ENCODE measurements around the gene DNAH3. TPM values are rescaled to one million over a fixed set of nuclear protein-coding genes. Genes with fewer than 3 reads are reported as not detected.

The DNAH3 gene
- total and polyA plus RNA-seq, 2 of the 8 experiments (the other 6 are each of a cell fraction or from before 2014, with no cell fraction given) = 0.57 to 0.71 TPM

GRCh38 chr16:21163576-21163975 is 12.9 kb upstream of the DNAH3 start (continued):
- TF ChIP-seq, protein P1, sequence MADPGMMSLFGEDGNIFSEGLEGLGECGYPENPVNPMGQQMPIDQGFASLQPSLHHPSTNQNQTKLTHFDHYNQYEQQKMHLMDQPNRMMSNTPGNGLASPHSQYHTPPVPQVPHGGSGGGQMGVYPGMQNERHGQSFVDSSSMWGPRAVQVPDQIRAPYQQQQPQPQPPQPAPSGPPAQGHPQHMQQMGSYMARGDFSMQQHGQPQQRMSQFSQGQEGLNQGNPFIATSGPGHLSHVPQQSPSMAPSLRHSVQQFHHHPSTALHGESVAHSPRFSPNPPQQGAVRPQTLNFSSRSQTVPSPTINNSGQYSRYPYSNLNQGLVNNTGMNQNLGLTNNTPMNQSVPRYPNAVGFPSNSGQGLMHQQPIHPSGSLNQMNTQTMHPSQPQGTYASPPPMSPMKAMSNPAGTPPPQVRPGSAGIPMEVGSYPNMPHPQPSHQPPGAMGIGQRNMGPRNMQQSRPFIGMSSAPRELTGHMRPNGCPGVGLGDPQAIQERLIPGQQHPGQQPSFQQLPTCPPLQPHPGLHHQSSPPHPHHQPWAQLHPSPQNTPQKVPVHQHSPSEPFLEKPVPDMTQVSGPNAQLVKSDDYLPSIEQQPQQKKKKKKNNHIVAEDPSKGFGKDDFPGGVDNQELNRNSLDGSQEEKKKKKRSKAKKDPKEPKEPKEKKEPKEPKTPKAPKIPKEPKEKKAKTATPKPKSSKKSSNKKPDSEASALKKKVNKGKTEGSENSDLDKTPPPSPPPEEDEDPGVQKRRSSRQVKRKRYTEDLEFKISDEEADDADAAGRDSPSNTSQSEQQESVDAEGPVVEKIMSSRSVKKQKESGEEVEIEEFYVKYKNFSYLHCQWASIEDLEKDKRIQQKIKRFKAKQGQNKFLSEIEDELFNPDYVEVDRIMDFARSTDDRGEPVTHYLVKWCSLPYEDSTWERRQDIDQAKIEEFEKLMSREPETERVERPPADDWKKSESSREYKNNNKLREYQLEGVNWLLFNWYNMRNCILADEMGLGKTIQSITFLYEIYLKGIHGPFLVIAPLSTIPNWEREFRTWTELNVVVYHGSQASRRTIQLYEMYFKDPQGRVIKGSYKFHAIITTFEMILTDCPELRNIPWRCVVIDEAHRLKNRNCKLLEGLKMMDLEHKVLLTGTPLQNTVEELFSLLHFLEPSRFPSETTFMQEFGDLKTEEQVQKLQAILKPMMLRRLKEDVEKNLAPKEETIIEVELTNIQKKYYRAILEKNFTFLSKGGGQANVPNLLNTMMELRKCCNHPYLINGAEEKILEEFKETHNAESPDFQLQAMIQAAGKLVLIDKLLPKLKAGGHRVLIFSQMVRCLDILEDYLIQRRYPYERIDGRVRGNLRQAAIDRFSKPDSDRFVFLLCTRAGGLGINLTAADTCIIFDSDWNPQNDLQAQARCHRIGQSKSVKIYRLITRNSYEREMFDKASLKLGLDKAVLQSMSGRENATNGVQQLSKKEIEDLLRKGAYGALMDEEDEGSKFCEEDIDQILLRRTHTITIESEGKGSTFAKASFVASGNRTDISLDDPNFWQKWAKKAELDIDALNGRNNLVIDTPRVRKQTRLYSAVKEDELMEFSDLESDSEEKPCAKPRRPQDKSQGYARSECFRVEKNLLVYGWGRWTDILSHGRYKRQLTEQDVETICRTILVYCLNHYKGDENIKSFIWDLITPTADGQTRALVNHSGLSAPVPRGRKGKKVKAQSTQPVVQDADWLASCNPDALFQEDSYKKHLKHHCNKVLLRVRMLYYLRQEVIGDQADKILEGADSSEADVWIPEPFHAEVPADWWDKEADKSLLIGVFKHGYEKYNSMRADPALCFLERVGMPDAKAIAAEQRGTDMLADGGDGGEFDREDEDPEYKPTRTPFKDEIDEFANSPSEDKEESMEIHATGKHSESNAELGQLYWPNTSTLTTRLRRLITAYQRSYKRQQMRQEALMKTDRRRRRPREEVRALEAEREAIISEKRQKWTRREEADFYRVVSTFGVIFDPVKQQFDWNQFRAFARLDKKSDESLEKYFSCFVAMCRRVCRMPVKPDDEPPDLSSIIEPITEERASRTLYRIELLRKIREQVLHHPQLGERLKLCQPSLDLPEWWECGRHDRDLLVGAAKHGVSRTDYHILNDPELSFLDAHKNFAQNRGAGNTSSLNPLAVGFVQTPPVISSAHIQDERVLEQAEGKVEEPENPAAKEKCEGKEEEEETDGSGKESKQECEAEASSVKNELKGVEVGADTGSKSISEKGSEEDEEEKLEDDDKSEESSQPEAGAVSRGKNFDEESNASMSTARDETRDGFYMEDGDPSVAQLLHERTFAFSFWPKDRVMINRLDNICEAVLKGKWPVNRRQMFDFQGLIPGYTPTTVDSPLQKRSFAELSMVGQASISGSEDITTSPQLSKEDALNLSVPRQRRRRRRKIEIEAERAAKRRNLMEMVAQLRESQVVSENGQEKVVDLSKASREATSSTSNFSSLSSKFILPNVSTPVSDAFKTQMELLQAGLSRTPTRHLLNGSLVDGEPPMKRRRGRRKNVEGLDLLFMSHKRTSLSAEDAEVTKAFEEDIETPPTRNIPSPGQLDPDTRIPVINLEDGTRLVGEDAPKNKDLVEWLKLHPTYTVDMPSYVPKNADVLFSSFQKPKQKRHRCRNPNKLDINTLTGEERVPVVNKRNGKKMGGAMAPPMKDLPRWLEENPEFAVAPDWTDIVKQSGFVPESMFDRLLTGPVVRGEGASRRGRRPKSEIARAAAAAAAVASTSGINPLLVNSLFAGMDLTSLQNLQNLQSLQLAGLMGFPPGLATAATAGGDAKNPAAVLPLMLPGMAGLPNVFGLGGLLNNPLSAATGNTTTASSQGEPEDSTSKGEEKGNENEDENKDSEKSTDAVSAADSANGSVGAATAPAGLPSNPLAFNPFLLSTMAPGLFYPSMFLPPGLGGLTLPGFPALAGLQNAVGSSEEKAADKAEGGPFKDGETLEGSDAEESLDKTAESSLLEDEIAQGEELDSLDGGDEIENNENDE (IDR thresholded peaks at IDR 0.05; ENCODE audit: insufficient replicate concordance, low read length) = no peak
- TF ChIP-seq RAD21 (IDR thresholded peaks at IDR 0.05 in 1 of 2, conservative IDR thresholded peaks at IDR 0.05 in 1 of 2; ENCODE audit: low read depth in 2 of 2, low read length in 2 of 2) (no peak), TEAD4 (IDR thresholded peaks at IDR 0.05; ENCODE audit: low read depth, low read length) (no peak), CBX8 (IDR thresholded peaks at IDR 0.05; ENCODE audit: borderline replicate concordance, low read depth, low read length) (no peak), RNF2 (IDR thresholded peaks at IDR 0.05; ENCODE audit: borderline replicate concordance, low read depth, low read length, missing control alignments, poor library complexity, severe bottlenecking) (no peak)

Measured in H1 (cell line).